SU-DHL-6 (cell line): ENCODE results near the gene SMARCA4.

Experiments used
- CTCF ChIP-seq: fragments of 200-600 bp; sonication (generic); IDR thresholded peaks from one replicate; pipeline ENCODE4 v1.5.1; 2017; ENCODE audit warnings: antibody characterized with exemption, mild to moderate bottlenecking, low read length, moderate library complexity; ENCODE audit not compliant: insufficient read depth, poor library complexity, severe bottlenecking
- EZH2phosphoT487 ChIP-seq: fragments of 200-600 bp; sonication (generic), shearing (Covaris generic); conservative IDR thresholded peaks from 2 replicates; pipeline ENCODE4 v1.6.1; 2018; ENCODE audit warnings: mild to moderate bottlenecking, antibody characterized with exemption, low read length, moderate library complexity, mixed read lengths

GRCh38 chr19:10915130-10916091 lies 45.4 kb upstream of the SMARCA4 start:
- TF ChIP-seq CTCF (no peak), EZH2phosphoT487 (no peak)
